Lung (tissue), 12 donors: ENCODE data around the gene SPAG5. TPM values are rescaled to one million over a fixed set of nuclear protein-coding genes. Genes with fewer than 3 reads are reported as not detected.

ENCODE experiments used
- ATAC-seq: fragments of 200-7000 bp; cut with Tn5 transposase; one replicate; pipeline ENCODE4 v1.9.1; 2020; ENCODE audit warnings: moderate number of reproducible peaks; ENCODE audit not compliant: insufficient read depth, low FRiP score
- DNase-seq, 3 donors: peaks; one replicate each; pipeline ENCODE4 v3.0.0-alpha.2; 2013 to 2017
- H3K27ac ChIP-seq, 2 donors: one replicate each; pipeline ENCODE4 v1.5.1; 2013; ENCODE audit warnings: mild to moderate bottlenecking in 2 of 2, moderate library complexity in 2 of 2, control low read depth in 1 of 2, inconsistent platforms in 1 of 2, low read depth in 1 of 2, low read length in 1 of 2
- H3K27me3 ChIP-seq, 3 donors: one replicate each; pipeline ENCODE4 v1.5.1; 2013; ENCODE audit warnings: low read length in 2 of 3; ENCODE audit not compliant: control insufficient read depth in 3 of 3, insufficient read depth in 3 of 3
- H3K36me3 ChIP-seq, 4 donors: one replicate each; pipeline ENCODE4 v1.5.1; 2013; ENCODE audit warnings: low read length in 4 of 4, mild to moderate bottlenecking in 1 of 4, moderate library complexity in 1 of 4; ENCODE audit not compliant: control insufficient read depth in 4 of 4, insufficient read depth in 4 of 4
- H3K4me1 ChIP-seq, 5 donors: one replicate each; pipeline ENCODE4 v1.5.1; 2013; ENCODE audit warnings: low read length in 5 of 5, mild to moderate bottlenecking in 2 of 5, moderate library complexity in 1 of 5; ENCODE audit not compliant: control insufficient read depth in 5 of 5, insufficient read depth in 5 of 5
- H3K4me3 ChIP-seq: one replicate; pipeline ENCODE4 v1.5.1; 2013; ENCODE audit warnings: mild to moderate bottlenecking, control low read depth, moderate library complexity
- H3K9ac ChIP-seq, 2 donors: one replicate each; pipeline ENCODE4 v1.5.1; 2013; ENCODE audit warnings: low read length in 2 of 2, control low read depth in 1 of 2; ENCODE audit not compliant: insufficient read depth in 1 of 2
- H3K9me3 ChIP-seq, 4 donors: one replicate each; pipeline ENCODE4 v1.5.1; 2013; ENCODE audit warnings: low read length in 3 of 4, mild to moderate bottlenecking in 1 of 4, moderate library complexity in 1 of 4; ENCODE audit not compliant: control insufficient read depth in 4 of 4, insufficient read depth in 3 of 4
- CTCF ChIP-seq: IDR thresholded peaks from 2 replicates; pipeline ENCODE4 v1.5.1; 2012; ENCODE audit warnings: mild to moderate bottlenecking; ENCODE audit errors: control extremely low read depth, extremely low read depth
- WGBS, 2 donors: extraction: QIAGEN DNeasy Blood & Tissue Kit; methylation state at CpG; one replicate each; pipeline ENCODE4 v1.1.7; 2013; 5-methylcytosine and 5-hydroxymethylcytosine counted together
- polyA plus RNA-seq, 2 donors: library from polyadenylated mRNA; stranded (reverse); fragments of 200-250 nt; gene quantifications; one replicate each; pipeline ENCODE4 v1.2.1, GENCODE V29; 2013
- total RNA-seq, 2 donors: library from RNA; depleted of rRNA in 1 of 2; stranded (reverse); fragments of >200 nt in 1 of 2; gene quantifications; one replicate each; pipeline ENCODE4 v1.2.1, GENCODE V29; 2014 to 2021
- donor health status: control.
- donor health status: control.
- donor health status: Bipolar disorder and iron deficiency.
- donor health status: healthy.
- donor health status: DM: yes; HTN: yes; CAD: no.

Gene SPAG5
- total and polyA plus RNA-seq, 4 donors = 6.3 to 15.0 (median 10.2) TPM

GRCh38 chr17:28570716-28571360, 28.0 kb downstream of the SPAG5 start:
- Histone ChIP-seq H3K4me3 (peak overlapping the region; percentile 90), H3K36me3 (peaks cover 0 to 5% (median 2%) of the 10 kb centered on the region in 4 donors), H3K27me3 (no peaks in the 10 kb centered on the region), H3K9ac (peak overlapping the region; percentile 76 to 88), H3K4me1 (peaks cover 0 to 26% (median 0%) of the 10 kb centered on the region in 5 donors), H3K27ac (peak overlapping the region; percentile 75 to 86), H3K9me3 (no peaks in the 10 kb centered on the region)
- 1 to 3% methylated on average over 29 to 39 of the region's 39 CpGs for WGBS, 2 donors
- ATAC-seq = peak; percentile 9
- DNase-seq = peak in 2 of 3 donors; percentile 19 to 28
- no peak for TF ChIP-seq CTCF

GRCh38 chr17:28569446-28569845, 29.4 kb downstream of the SPAG5 start:
- Histone ChIP-seq H3K4me1 (peaks cover 0 to 20% (median 0%) of the 10 kb centered on the region in 5 donors), H3K9ac (no peak overlapping the region), H3K9me3 (no peaks in the 10 kb centered on the region), H3K4me3 (no peak overlapping the region), H3K36me3 (peaks cover 0 to 5% (median 2%) of the 10 kb centered on the region in 4 donors), H3K27ac (no peak overlapping the region), H3K27me3 (no peaks in the 10 kb centered on the region)
- WGBS, 2 donors = 94 to 97% methylated on average over 1 of the region's 1 CpG
- ATAC-seq (no peak), DNase-seq (no peak)
- no peak for TF ChIP-seq CTCF

- Histone ChIP-seq H3K27me3 (no peaks in the 10 kb centered on the region), H3K27ac (no peak overlapping the region), H3K9me3 (no peaks in the 10 kb centered on the region), H3K4me1 (peaks cover 0 to 20% (median 2%) of the 10 kb centered on the region in 5 donors), H3K9ac (no peak overlapping the region), H3K36me3 (peaks cover 0 to 7% (median 5%) of the 10 kb centered on the region in 4 donors), H3K4me3 (no peak overlapping the region)
- TF ChIP-seq CTCF = no peak
- DNase-seq (no peak), ATAC-seq (no peak)
- WGBS, 2 donors = 53 to 82% methylated on average over 3 of the region's 3 CpGs
Measured at GRCh38 chr17:28567604-28568003, 31.2 kb downstream of the SPAG5 start.
